ENCODE results near the gene CDC34. TPM values are rescaled to one million over a fixed set of nuclear protein-coding genes. Genes with fewer than 3 reads are reported as not detected.
A peak's percentile ranks its signal among the peaks of the same experiment; 100 is the strongest.

Gene CDC34, protein sequence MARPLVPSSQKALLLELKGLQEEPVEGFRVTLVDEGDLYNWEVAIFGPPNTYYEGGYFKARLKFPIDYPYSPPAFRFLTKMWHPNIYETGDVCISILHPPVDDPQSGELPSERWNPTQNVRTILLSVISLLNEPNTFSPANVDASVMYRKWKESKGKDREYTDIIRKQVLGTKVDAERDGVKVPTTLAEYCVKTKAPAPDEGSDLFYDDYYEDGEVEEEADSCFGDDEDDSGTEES
- total RNA-seq (100 to 1,000 TPM in 2 of 10 donors, 10 to 100 TPM in 8; 70.2 to 116 (median 76.7) TPM), polyA plus RNA-seq (100 to 1,000 TPM; 120 to 162 TPM)
- long read RNA-seq, donor 1, transcript CDC34-202 (5 exons, 1,147 nt): minor isoform, 6 of 233 reads
- long read RNA-seq, donor 1, transcript CDC34-201 (5 exons, 1,471 nt): major isoform, 164 of 233 reads
- long read RNA-seq, donor 1, partial matches to known transcripts: 22 of 233 reads
- long read RNA-seq, donor 1, other reads (novel, unspliced or antisense): 39 of 233 reads
- long read RNA-seq, donor 2, transcript CDC34-201 (5 exons, 1,471 nt): major isoform, 183 of 236 reads
- long read RNA-seq, donor 2, transcript CDC34-202 (5 exons, 1,147 nt): minor isoform, 7 of 236 reads
- long read RNA-seq, donor 2, partial matches to known transcripts: 24 of 236 reads
- long read RNA-seq, donor 2, other reads (novel, unspliced or antisense): 22 of 236 reads
- long read RNA-seq, donor 3, transcript CDC34-201 (5 exons, 1,471 nt): major isoform, 7 of 19 reads
- long read RNA-seq, donor 3, partial matches to known transcripts: 1 of 19 reads
- long read RNA-seq, donor 3, other reads (novel, unspliced or antisense): 11 of 19 reads

DNA sequence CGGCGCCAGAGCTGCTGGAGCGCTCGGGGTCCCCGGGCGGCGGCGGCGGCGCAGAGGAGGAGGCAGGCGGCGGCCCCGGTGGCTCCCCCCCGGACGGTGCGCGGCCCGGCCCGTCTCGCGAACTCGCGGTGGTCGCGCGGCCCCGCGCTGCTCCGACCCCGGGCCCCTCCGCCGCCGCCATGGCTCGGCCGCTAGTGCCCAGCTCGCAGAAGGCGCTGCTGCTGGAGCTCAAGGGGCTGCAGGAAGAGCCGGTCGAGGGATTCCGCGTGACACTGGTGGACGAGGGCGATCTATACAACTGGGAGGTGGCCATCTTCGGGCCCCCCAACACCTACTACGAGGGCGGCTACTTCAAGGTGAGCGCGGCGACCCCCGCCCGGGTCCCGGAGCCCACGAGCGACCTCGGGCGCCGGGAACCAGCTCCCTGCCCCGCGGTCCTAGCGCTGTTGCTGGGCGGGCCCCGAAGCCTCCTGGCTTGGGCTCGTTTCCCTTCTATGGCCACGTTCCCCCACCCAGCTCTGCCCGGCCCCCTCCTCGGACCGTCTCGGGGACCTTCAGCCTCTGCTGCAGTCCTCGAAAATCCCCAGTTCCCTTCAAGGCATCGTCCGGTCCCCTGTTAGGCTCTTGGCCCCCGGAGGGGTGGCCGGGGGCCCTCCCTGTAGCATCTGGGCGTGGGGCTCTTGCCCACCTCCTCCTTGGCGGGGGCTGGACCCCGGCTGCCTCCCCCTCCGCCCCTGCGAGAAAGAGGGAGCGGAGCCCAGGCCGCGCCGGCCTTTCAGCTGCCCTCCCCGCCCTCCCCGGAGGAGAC, at the start of gene CDC34:
Gene CDC34 (plus strand): TSS at position 8 of the 808 bp plus-strand sequence. CDS start 172 bp downstream, at position 180.
- Histone ChIP-seq H3K27me3 (peaks cover 0 to 8% (median 0%) of the 10 kb centered on the region in 7 donors), H3K4me1 (peaks cover 16 to 44% (median 35%) of the 10 kb centered on the region in 9 donors), H3K27ac (peak within 1 kb of the TSS; percentile 95 to 100 (median 99)), H3K9me3 (no peaks in the 10 kb centered on the region), H3K4me3 (peak within 1 kb of the TSS; percentile 83 to 100 (median 98)), H3K36me3 (peaks cover 0 to 20% (median 15%) of the 10 kb centered on the region in 9 donors)
- WGBS, 2 donors: 0 to 1% methylated on average over 65 to 72 of the region's 84 CpGs
- intact Hi-C loops (cut with DNase I): loop anchor here in 4 of 10 donors (2.0 to 10.0 kb wide), 5 partner anchors 25 to 103 kb away; partner anchors contain the start of genes BSG (in 3 of the 4), POLRMT (in 2 of the 4), FGF22 (in 1 of the 4) and TPGS1 (in 1 of the 4)
- ATAC-seq (peak in 7 of 8 donors; percentile 1 to 24 (median 3)), DNase-seq (no peak)
- TF ChIP-seq, protein P1, sequence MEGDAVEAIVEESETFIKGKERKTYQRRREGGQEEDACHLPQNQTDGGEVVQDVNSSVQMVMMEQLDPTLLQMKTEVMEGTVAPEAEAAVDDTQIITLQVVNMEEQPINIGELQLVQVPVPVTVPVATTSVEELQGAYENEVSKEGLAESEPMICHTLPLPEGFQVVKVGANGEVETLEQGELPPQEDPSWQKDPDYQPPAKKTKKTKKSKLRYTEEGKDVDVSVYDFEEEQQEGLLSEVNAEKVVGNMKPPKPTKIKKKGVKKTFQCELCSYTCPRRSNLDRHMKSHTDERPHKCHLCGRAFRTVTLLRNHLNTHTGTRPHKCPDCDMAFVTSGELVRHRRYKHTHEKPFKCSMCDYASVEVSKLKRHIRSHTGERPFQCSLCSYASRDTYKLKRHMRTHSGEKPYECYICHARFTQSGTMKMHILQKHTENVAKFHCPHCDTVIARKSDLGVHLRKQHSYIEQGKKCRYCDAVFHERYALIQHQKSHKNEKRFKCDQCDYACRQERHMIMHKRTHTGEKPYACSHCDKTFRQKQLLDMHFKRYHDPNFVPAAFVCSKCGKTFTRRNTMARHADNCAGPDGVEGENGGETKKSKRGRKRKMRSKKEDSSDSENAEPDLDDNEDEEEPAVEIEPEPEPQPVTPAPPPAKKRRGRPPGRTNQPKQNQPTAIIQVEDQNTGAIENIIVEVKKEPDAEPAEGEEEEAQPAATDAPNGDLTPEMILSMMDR (IDR thresholded peaks at IDR 0.05): no peak

DNA sequence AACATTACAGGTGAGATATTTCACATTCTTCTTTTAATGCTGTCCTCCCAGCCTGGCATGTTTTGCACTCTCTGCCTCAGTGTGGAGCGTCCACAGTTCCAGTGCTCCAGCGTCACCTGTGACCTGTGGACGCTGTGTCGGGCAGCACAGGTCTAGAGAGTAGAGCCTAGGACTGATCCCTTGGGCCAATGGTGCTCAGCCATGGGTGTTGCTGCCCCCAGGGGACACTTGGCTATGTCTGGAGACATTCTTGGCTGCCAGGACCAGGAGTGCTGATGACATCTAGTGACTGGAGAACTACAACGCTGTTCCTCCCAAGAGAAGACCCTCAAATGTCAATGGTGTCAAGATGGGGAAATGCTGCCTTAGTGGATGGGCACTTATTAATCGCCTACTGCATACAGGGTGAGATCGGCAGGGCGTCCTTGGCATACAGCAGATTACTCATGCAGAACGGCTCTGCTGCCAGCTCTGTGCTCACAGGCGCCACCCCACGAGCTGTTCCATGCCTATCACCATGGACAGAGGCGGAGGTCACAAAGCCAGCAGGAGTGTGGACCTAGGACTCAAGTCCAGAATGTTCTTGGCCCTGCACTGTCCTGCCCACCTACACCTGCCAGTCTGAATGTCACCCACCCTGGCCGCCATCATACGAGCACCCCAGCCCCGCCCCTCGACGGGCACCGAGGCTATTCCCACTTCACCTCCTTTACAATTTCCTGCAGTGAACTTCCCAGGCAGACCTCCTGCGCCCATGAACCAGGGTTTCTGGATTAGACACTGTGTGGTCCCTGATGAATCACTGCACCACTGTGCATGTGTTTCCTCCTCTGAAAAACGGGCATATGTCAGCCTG, 49.1 kb upstream of the CDC34 start:
- H3K36me3 ChIP-seq: no peaks in the 10 kb centered on the region
- intact Hi-C loops (cut with DNase I): loop anchor here in 3 of 10 donors (5.0 to 10.0 kb wide), 2 partner anchors 98 to 100 kb away; no protein-coding TSS in a partner anchor
- no peak for DNase-seq
- H3K9me3 ChIP-seq: no peaks in the 10 kb centered on the region
- peaks cover 0 to 36% (median 23%) of the 10 kb centered on the region in 7 donors for H3K27me3 ChIP-seq
- H3K4me1 ChIP-seq: peaks cover 0 to 14% (median 6%) of the 10 kb centered on the region in 9 donors
- H3K4me3 ChIP-seq: no peak overlapping the region
- H3K27ac ChIP-seq: no peak overlapping the region
- TF ChIP-seq, protein P1 (IDR thresholded peaks at IDR 0.05): no peak
- no peak for ATAC-seq
- 50 to 52% methylated on average over 20 of the region's 20 CpGs for WGBS, 2 donors

DNA sequence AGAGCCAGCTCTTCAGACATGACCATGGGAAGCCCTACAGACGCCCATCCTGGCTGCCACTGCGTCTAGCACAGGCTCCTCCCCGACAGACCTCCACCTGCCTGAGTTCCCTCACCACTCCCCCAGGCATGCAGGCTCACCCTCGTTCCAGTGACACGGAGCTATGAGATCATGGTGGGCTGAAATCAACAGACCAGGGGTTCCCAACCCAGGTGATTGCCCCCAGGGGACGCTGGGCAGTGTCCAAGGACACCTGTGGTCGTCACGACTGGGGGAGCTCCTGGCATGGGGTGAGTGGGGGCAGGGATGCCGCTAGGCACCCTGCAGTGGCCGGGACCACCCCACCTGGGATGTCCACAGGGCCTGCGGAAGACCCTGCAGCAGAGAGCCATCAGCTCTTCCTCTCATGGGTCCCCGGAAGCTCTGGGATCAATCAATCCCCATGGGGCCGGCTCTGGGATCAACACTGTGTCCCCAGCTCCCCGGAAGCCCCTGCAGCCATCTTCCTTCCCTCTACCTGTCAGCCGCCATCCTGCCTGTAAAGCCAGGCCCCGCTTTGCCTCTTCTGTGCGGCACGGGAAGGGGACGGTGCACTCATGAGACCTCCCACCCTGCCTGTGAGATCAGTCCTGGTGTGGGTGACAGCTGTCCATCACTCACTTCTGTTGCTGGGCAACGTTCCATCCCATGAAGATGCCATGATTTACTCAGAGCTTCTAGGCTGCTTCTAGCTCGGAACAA, 48.1 kb upstream of the CDC34 start:
- peaks cover 0 to 18% (median 6%) of the 10 kb centered on the region in 9 donors for H3K4me1 ChIP-seq
- WGBS, 2 donors: 54 to 56% methylated on average over 21 of the region's 21 CpGs
- H3K9me3 ChIP-seq: no peaks in the 10 kb centered on the region
- H3K27ac ChIP-seq: no peak overlapping the region
- no peak overlapping the region for H3K4me3 ChIP-seq
- peaks cover 0 to 36% (median 23%) of the 10 kb centered on the region in 7 donors for H3K27me3 ChIP-seq
- no peak for ATAC-seq
- intact Hi-C loops (cut with DNase I): loop anchor here in 3 of 10 donors (5.0 to 10.0 kb wide), 2 partner anchors 99 to 101 kb away; no protein-coding TSS in a partner anchor
- no peaks in the 10 kb centered on the region for H3K36me3 ChIP-seq
- no peak for DNase-seq
- TF ChIP-seq, protein P1 (IDR thresholded peaks at IDR 0.05): no peak
